Prostate gland (tissue), 2 donors: ENCODE measurements around the gene TMTC3. TPM values are rescaled to one million over a fixed set of nuclear protein-coding genes. Genes with fewer than 3 reads are reported as not detected.

ENCODE experiments used
- DNase-seq: peaks from one replicate; pipeline ENCODE4 v3.0.0-alpha.2; 2019; ENCODE audit warnings: low spot score
- H3K27ac ChIP-seq, 2 donors: fragments of 200-600 bp; sonication (generic); 2 replicates each; pipeline ENCODE4 v1.5.1; 2017 to 2019
- H3K27me3 ChIP-seq: fragments of 200-600 bp; sonication (generic); replicated peaks from 2 replicates; pipeline ENCODE4 v1.5.1; 2019; ENCODE audit not compliant: insufficient read depth
- H3K36me3 ChIP-seq, 2 donors: fragments of 200-600 bp; sonication (generic); 1 replicate in 1 of 2; 2 replicates in 1 of 2; pipeline versions ENCODE4 v1.5.1 to v1.8.1; 2017 to 2019
- H3K4me1 ChIP-seq: fragments of 200-600 bp; sonication (generic); replicated peaks from 2 replicates; pipeline ENCODE4 v1.5.1; 2019
- H3K4me3 ChIP-seq, 2 donors: fragments of 200-600 bp; sonication (generic); 2 replicates each; pipeline ENCODE4 v1.5.1; 2017 to 2019
- H3K9me3 ChIP-seq: fragments of 200-600 bp; sonication (generic); 2 replicates; pipeline ENCODE4 v1.5.1; 2017
- CTCF ChIP-seq, 4 experiments: fragments of 200-600 bp in 2 of 4; fragments of 450-650 bp in 2 of 4; sonication (generic) in 2 of 4; IDR thresholded peaks; 1 replicate in 3 of 4; 2 replicates in 1 of 4; pipeline ENCODE4 v1.5.1; 2016 to 2019; ENCODE audit warnings: antibody characterized with exemption in 4 of 4, mild to moderate bottlenecking in 2 of 4, moderate library complexity in 2 of 4
- POLR2A ChIP-seq: fragments of 450-650 bp; IDR thresholded peaks from one replicate; pipeline ENCODE4 v1.6.1; 2016; ENCODE audit warnings: antibody characterized with exemption, mild to moderate bottlenecking
- POLR2AphosphoS5 ChIP-seq: sonication (generic); formaldehyde crosslinking; IDR thresholded peaks from one replicate; pipeline ENCODE4 v1.6.1; 2017; ENCODE audit warnings: antibody characterized with exemption
- WGBS: methylation state at CpG from one replicate; pipeline ENCODE4 v1.1.5; 2018; 5-methylcytosine and 5-hydroxymethylcytosine counted together
- intact Hi-C: fragments of 100-400 bp; cut with DNase I; formaldehyde crosslinking; loops from one replicate; pipeline ENCODE4 v1.14.2; 2022
- total RNA-seq, 2 donors: library from RNA; depleted of rRNA; stranded (reverse); fragments of >200 nt; gene quantifications; one replicate each; pipeline ENCODE4 v1.1.0, GENCODE V29; 2016

The TMTC3 gene
- total RNA-seq, 2 donors from 2014 or later, result 15.1 to 23.6 TPM

GRCh38 chr12:88192426-88192825 lies 50.3 kb downstream of the TMTC3 start:
- Histone ChIP-seq H3K9me3 (no peaks in the 10 kb centered on the region), H3K4me1 (no peaks in the 10 kb centered on the region), H3K27me3 (no peaks in the 10 kb centered on the region), H3K4me3 (no peak overlapping the region), H3K36me3 (no peaks in the 10 kb centered on the region), H3K27ac (no peak overlapping the region)
- WGBS, result 57% methylated on average over 2 of the region's 2 CpGs
- intact Hi-C loops, result no loop called here
- TF ChIP-seq POLR2AphosphoS5 (no peak), POLR2A (no peak), CTCF (IDR thresholded peaks at IDR 0.05) (no peak)
- DNase-seq, result no peak

- intact Hi-C loops, result no loop called here
- Histone ChIP-seq H3K4me3 (no peak overlapping the region), H3K27ac (no peak overlapping the region), H3K4me1 (no peaks in the 10 kb centered on the region), H3K9me3 (no peaks in the 10 kb centered on the region), H3K27me3 (no peaks in the 10 kb centered on the region), H3K36me3 (no peaks in the 10 kb centered on the region)
- TF ChIP-seq CTCF (IDR thresholded peaks at IDR 0.05) (no peak), POLR2A (no peak), POLR2AphosphoS5 (no peak)
- 29% methylated on average over 3 of the region's 3 CpGs for WGBS
- no peak for DNase-seq
These were observed 52.8 kb downstream of the TMTC3 start for GRCh38 chr12:88194868-88195267.

GRCh38 chr12:88200029-88200428 lies 57.9 kb downstream of the TMTC3 start:
- DNase-seq, result no peak
- Histone ChIP-seq H3K9me3 (no peaks in the 10 kb centered on the region), H3K4me1 (no peaks in the 10 kb centered on the region), H3K27ac (no peak overlapping the region), H3K36me3 (no peaks in the 10 kb centered on the region), H3K27me3 (no peaks in the 10 kb centered on the region), H3K4me3 (no peak overlapping the region)
- WGBS, result 96% methylated on average over 2 of the region's 2 CpGs
- no peak for TF ChIP-seq POLR2AphosphoS5
- intact Hi-C loops, result no loop called here

GRCh38 chr12:88202500-88202899 lies 60.4 kb downstream of the TMTC3 start:
- Histone ChIP-seq H3K4me1 (no peaks in the 10 kb centered on the region), H3K36me3 (no peaks in the 10 kb centered on the region), H3K27ac (no peak overlapping the region), H3K27me3 (no peaks in the 10 kb centered on the region), H3K9me3 (no peaks in the 10 kb centered on the region), H3K4me3 (no peak overlapping the region)
- 82% methylated on average over 2 of the region's 2 CpGs for WGBS
- DNase-seq, result no peak
- no peak for TF ChIP-seq POLR2AphosphoS5
- intact Hi-C loops, result no loop called here

GRCh38 chr12:88206601-88207000 lies 64.5 kb downstream of the TMTC3 start:
- intact Hi-C loops, result no loop called here

More at GRCh38 chr12:88206601-88207000, 64.5 kb downstream of the TMTC3 start:
- H3K27me3 ChIP-seq, result no peaks in the 10 kb centered on the region
- H3K36me3 ChIP-seq, result no peaks in the 10 kb centered on the region
- no peak for DNase-seq
- TF ChIP-seq CTCF (IDR thresholded peaks at IDR 0.05) (no peak), POLR2AphosphoS5 (no peak), POLR2A (no peak)
- WGBS, result 91% methylated on average over 1 of the region's 1 CpG
- no peak overlapping the region for H3K27ac ChIP-seq
- no peaks in the 10 kb centered on the region for H3K9me3 ChIP-seq
- no peak overlapping the region for H3K4me3 ChIP-seq
- no peaks in the 10 kb centered on the region for H3K4me1 ChIP-seq
